ACHN (cell line): ENCODE results near the gene VAT1.
"Not testable (repeated sequence)": the region's sequence is repeated elsewhere in the genome, so short reads cannot be mapped to it uniquely, and the experiment has no call there.

Experiments
- DNase-seq: peaks from one replicate; pipeline ENCODE4 v3.0.0-alpha.2; 2015
- in situ Hi-C: cut with HindIII; loops from 2 replicates; pipeline ENCODE4 v1.10.0; 2017; ENCODE audit warnings: low sequenced_read_pairs, low pct_ligation_motif_present, low pct_unique_long_range_greater_than_20kb

The VAT1 gene

DNA sequence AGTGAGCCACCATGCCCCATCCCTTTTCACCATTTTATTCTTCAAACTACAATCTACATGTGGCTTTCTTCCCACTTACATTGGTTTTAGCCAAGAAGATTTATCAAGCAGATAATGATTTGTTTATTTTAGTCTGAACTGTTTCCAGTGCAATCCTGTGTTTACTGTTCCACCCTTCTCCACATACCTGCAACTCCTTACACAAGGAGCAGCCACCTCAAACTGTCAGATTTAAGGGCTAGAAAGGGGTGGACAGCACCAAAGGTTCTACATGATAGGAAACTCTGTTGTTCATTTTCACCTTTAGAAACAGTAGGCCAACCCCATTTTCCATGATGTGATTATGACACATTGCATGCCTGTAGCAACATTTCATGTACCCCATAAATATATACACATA lies 39.9 kb downstream of the VAT1 start:
- in situ Hi-C loops: no loop called here

DNA sequence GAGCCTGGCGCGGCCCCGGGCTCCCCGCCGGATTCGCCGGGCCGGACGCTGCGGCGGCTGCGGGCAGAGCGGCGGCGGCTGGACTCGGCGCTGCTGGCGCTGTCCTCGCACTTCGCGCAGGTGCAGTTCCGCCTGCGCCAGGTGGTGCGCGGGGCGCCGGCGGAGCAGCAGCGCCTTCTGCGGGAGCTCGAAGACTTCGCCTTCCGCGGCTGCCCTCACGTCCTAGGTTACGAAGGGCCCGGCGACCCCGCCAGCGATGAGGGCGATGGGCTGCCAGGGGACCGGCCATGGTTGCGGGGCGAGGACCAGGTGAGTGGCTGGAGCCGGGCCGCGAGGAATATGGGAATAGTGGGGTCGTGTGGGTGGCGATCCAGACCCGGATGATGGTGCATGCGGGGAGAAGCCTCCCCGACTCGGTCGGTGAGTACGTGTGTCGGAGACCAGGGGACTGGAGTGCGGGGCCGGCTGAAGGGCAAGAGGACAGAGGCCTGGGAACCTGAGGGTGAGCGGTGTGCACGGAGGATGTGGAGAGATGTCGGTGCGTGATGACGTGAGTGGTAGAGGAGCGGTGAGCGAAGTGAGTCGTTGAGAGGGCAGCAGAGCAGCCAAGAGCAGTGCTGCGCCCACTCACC lies 41.3 kb downstream of the VAT1 start:
- in situ Hi-C loops: no loop called here
- DNase-seq: peak; percentile 63

More for the DNA sequence above, 39.9 kb downstream of the VAT1 start:
- DNase-seq: no peak

DNA sequence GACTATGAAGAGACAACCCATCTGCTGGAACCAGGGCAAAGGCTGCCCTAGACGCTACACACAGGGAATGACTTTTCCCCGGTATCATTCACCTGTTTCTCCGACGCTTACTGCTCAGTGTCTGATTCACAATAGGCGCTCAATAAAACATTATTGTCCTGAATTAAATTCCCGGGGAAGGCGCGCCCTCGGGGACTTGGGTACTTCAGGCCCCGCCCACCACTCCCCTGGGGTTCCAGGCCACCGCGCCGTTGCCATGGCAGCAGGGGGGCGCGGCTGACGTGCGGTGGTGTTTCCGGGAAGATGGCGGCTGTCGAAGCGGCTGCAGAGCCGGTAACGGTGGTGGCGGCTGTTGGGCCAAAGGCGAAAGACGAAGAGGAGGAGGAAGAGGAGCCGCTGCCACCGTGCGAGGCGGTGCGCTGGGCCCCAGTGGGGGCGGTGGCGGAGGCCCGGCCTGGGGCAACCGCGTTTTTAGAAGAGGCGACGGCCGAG lies 41.9 kb downstream of the VAT1 start, which contains the start of gene RUNDC1:
TSS of gene RUNDC1 (plus strand) at position 292 of the 492 bp plus-strand sequence. CDS start at position 304, 12 bp downstream.
- DNase-seq: peak; percentile 93
- in situ Hi-C loops: no loop called here

- peak; percentile 58 for DNase-seq
- in situ Hi-C loops: no loop called here
Measured at GRCh38 chr17:42979511-42980273, 42.5 kb downstream of the VAT1 start, which contains the start of gene PTGES3L. Gene PTGES3L, minus strand, starts transcription at chr17:42980080. Its CDS starts 27 bp downstream, at chr17:42980053.

GRCh38 chr17:42975701-42976100 lies 46.5 kb downstream of the VAT1 start:
- in situ Hi-C loops, DNase-seq: not testable (repeated sequence)

DNA sequence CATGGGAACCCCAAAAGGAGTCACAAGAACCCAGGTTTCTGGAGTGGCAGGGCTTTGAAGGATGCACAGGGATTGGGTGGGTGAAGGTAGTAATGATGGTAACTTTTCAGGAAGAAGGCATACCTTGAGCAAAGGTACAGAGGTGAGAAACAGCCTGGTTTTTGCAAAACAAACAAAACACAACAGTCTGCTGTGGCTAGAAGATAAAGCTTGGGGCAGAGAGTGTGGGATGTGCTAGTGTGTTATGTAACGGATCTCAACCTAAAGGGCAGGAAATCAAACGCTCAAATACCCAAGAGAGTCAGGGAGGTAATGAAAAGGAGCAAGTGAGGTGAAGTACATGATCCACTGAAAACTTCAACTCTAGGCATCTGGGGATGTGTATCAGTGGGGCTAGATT lies 46.9 kb downstream of the VAT1 start:
- in situ Hi-C loops: no loop called here
- DNase-seq: no peak

- DNase-seq, in situ Hi-C loops: not testable (repeated sequence)
Measured at GRCh38 chr17:42973323-42973722, 48.9 kb downstream of the VAT1 start.

DNA sequence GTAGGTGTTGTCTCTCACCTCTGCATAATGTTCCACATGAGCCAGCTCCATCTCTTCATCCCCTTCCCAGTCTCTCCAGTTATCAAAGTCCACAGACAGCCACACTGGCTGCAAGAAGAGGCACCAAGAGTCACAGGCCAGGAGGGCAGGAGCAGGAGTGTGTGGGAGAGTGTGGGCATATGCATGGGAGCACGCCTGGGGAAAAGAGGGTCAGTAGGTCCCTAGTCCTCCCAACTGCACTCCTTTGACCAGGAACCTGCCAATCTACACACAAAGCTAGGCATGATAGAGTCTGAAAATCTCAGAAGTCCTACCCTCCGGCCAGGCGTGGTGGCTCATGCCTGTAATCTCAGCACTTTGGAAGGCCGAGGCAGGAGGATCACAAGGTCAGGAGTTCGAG lies 50.6 kb downstream of the VAT1 start:
- in situ Hi-C loops: no loop called here
- DNase-seq: no peak

DNA sequence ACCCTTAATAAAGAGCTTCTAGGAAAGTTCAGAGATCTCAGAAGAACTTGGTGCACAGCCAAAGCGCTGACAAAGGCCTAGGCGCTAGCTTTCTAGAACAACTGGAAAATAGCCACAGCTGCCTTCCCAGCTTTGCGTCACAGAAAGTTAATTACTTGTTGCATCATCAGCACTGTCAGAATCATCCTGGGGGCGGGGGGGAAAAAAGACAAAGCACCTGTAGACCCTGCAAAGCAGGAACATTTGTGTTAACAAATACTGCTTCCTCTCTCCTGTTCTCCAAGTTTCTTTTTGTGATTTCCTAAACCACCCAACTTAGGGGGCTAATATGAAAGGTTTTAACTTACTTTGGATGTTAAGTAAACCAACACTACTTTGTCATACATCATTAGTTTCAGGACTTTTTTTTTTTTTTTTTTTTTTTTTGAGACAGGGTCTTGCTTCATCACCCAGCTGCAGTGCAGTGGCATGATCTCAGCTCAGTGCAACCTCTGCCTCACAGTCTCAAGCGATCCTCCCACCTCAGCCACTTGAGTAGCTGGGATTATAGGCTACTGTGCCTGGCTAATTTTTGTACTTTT lies 53.1 kb downstream of the VAT1 start:
- DNase-seq: no peak
- in situ Hi-C loops: no loop called here

- in situ Hi-C loops: no loop called here
- no peak for DNase-seq
Measured at GRCh38 chr17:42967925-42968324, 54.3 kb downstream of the VAT1 start.
